MCF 10A (cell line): ENCODE data around the gene NPTX2. TPM values are rescaled to one million over a fixed set of nuclear protein-coding genes. Genes with fewer than 3 reads are reported as not detected.

Experiments
- BruUV-seq: library from RNA; stranded (reverse); fragments of 400-500 nt; replicated peaks from 2 replicates; lab custom pipeline; 2021; lab: Mats Ljungman, UMichigan
- CTCF ChIA-PET: fragments of 300-600 bp; sonication (Branson Sonifier 250); formaldehyde crosslinking; extraction: SDS; loops from one replicate; lab custom pipeline; 2021; ENCODE audit warnings: antibody characterized with exemption, inconsistent platforms; lab: Yijun Ruan, JAX
- POLR2A ChIA-PET: fragments of 300-600, 350-650 bp; sonication (Branson Sonifier 250); formaldehyde crosslinking; extraction: SDS; loops from one replicate; lab custom pipeline; 2020; ENCODE audit warnings: antibody characterized with exemption, inconsistent platforms; lab: Yijun Ruan, JAX
- DNase-seq: peaks from one replicate; pipeline ENCODE4 v3.0.0-alpha.2; 2018; ENCODE audit not compliant: unreplicated experiment
- H3K27ac Mint-ChIP-seq: one replicate; pipeline ENCODE4 v1.8.0; 2022; ENCODE audit warnings: mild to moderate bottlenecking, low read depth, mixed read lengths; ENCODE audit not compliant: unreplicated experiment
- H3K27me3 Mint-ChIP-seq: one replicate; pipeline ENCODE4 v1.8.0; 2022; ENCODE audit warnings: mixed read lengths; ENCODE audit not compliant: insufficient read depth, unreplicated experiment
- H3K36me3 Mint-ChIP-seq: one replicate; pipeline ENCODE4 v1.8.0; 2022; ENCODE audit warnings: mild to moderate bottlenecking, moderate library complexity, mixed read lengths; ENCODE audit not compliant: insufficient read depth, unreplicated experiment
- H3K4me1 Mint-ChIP-seq: one replicate; pipeline ENCODE4 v1.8.0; 2022; ENCODE audit warnings: mixed read lengths; ENCODE audit not compliant: insufficient read depth, unreplicated experiment
- H3K4me3 Mint-ChIP-seq: one replicate; pipeline ENCODE4 v1.8.0; 2022; ENCODE audit warnings: mild to moderate bottlenecking, moderate library complexity, mixed read lengths; ENCODE audit not compliant: unreplicated experiment
- H3K9me3 Mint-ChIP-seq: one replicate; pipeline ENCODE4 v1.8.0; 2022; ENCODE audit warnings: mixed read lengths; ENCODE audit not compliant: unreplicated experiment
- CTCF ChIP-seq: fragments of 200-600 bp; IDR thresholded peaks from one replicate; pipeline ENCODE4 v1.8.0; 2022; ENCODE audit warnings: antibody characterized with exemption, mild to moderate bottlenecking; ENCODE audit not compliant: unreplicated experiment
- intact Hi-C: fragments of 100-400 bp; cut with micrococcal nuclease; formaldehyde crosslinking; loops from 2 replicates; pipeline ENCODE4 v1.14.1; 2022
- total RNA-seq: library from RNA; stranded (reverse); gene quantifications from 2 replicates; pipeline ENCODE4 v1.2.3, GENCODE V29; 2022

NPTX2 gene
- total RNA-seq, 1 experiment from 2014 or later: not detected

DNA sequence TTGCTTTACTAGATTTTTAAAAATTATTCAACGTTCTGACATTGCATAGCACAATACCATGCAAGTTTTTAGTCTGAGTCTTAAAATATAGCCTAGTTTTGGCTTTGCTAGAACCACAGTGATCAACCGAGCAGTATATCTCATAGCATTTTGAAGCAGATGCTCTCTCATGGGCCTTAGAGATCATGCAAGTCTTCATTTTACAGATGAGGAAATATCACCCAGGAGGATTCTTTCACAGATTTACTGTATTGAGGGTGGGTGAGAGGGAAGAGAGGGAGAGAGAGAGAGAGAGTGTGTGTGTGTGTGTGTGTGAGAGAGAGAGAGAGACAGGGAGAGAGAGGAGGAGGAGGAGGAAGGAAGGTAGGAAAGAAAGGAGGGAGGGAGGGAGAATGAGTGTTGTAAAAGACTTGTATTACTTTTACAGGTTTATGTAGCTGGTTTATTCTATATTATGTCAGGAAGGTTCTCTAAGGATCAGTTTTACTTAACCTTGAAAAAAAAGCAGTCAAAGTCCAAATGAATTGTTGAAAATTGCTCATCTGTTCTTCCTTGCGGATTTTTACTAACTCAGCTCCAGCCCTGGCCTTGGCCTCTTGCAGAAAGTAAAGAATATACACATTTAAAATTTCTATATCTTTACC, 14.2 kb upstream of the NPTX2 start:
- no peak for DNase-seq
- H3K27me3 Mint-ChIP-seq: peaks cover 63% of the 10 kb centered on the region
- peaks cover 4% of the 10 kb centered on the region for H3K9me3 Mint-ChIP-seq
- ChIA-PET POLR2A (no interaction called here), CTCF (interaction anchor here (0.6 kb wide), 1 partner anchor 12 kb away, joined by 3 read pairs; no protein-coding TSS in a partner anchor)
- H3K4me1 Mint-ChIP-seq: no peaks in the 10 kb centered on the region
- no peak overlapping the region for H3K27ac Mint-ChIP-seq
- no peak for TF ChIP-seq CTCF
- BruUV-seq: no TSS peak
- H3K4me3 Mint-ChIP-seq: no peak overlapping the region
- intact Hi-C loops: no loop called here
- H3K36me3 Mint-ChIP-seq: no peaks in the 10 kb centered on the region

DNA sequence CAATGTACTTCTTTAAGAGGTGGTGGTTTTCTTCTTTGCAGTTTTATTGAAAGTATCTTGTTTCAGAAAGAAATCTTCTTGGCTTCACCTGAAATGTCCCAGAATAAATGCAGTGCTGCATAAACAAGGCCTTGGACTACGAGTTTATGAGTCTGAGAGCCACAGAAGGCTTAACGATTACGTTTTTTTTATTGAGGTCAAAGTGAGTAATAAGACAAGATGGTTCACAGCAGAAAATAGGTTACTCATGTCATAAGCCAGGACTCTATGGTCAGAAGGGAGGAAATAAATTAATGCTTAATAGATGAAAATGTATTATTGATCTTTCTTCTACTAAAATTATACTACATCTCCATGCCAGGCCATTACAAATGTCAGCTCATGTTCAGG, 13.7 kb upstream of the NPTX2 start:
- Mint-ChIP-seq H3K36me3 (no peaks in the 10 kb centered on the region), H3K9me3 (peaks cover 4% of the 10 kb centered on the region), H3K4me1 (no peaks in the 10 kb centered on the region), H3K27me3 (peaks cover 58% of the 10 kb centered on the region), H3K4me3 (no peak overlapping the region), H3K27ac (no peak overlapping the region)
- POLR2A ChIA-PET: no interaction called here
- no TSS peak for BruUV-seq
- no peak for TF ChIP-seq CTCF
- no peak for DNase-seq
- CTCF ChIA-PET: interaction anchor here (0.6 kb wide), 1 partner anchor 12 kb away, joined by 3 read pairs; no protein-coding TSS in a partner anchor
- intact Hi-C loops: no loop called here

DNA sequence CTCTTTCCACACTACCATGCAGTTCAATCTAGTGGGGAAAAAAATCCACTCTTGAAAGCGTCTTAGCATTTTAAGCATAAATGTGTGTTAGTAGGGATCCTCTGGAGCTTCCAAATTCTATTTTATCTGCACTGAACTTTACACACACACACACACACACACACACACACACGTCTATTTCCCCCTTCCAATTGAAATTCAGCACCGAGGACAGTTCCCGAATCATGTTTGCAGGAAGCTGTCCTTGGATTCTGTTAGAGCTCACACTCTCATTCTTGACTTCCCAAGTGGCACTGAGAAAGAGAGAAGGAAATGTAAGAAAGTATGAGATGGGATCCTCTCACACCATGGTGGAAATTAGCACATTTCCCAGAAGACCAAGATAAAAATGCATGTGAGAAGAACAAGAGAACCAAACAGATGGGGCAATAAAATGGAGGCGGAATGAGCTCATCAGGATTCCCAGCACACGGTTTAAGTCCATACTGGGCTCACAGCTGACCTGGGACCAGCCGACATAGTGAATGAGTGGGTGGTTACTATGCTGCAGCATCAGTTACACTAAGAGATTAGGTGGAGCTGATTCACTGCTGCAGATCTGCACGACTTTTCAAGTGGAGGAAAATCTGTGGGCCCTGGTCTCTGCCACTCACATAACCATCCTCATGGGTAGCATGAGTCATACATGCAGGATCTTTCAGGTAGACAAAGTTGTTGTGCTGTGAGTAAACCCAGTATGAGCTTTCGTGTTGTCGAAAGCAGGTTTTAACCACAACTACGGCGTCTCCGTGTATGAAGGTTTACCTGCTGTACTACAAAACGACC, 3.3 kb upstream of the NPTX2 start:
- Mint-ChIP-seq H3K4me1 (no peaks in the 10 kb centered on the region), H3K27ac (no peak overlapping the region), H3K36me3 (no peaks in the 10 kb centered on the region), H3K9me3 (no peaks in the 10 kb centered on the region), H3K27me3 (peaks cover 24% of the 10 kb centered on the region), H3K4me3 (no peak overlapping the region)
- intact Hi-C loops: loop anchor here (10.0 kb wide), 1 partner anchor 131 kb away; no protein-coding TSS in a partner anchor
- POLR2A ChIA-PET: interaction anchor here (0.6 kb wide), 2 partner anchors 39 to 47 kb away, joined by 3 to 5 read pairs; no protein-coding TSS in a partner anchor
- BruUV-seq: no TSS peak
- peak; percentile 60 for DNase-seq
- no peak for TF ChIP-seq CTCF
- CTCF ChIA-PET: interaction anchor here (0.8 to 1.2 kb wide), 3 partner anchors 15 to 228 kb away, joined by 3 to 4 read pairs (median 3); no protein-coding TSS in a partner anchor
